Pancreas (tissue), 10 donors: Measurements from ENCODE around the gene CREB1. TPM values are rescaled to one million over a fixed set of nuclear protein-coding genes. Genes with fewer than 3 reads are reported as not detected.

Experiments used
- ATAC-seq, 4 donors: fragments of 200-7000 bp; cut with Tn5 transposase; one replicate each; pipeline versions ENCODE4 v1.8.0 to v1.9.1; 2020; ENCODE audit warnings: mild to moderate bottlenecking in 4 of 4, moderate library complexity in 4 of 4
- DNase-seq, 6 donors: peaks; one replicate each; pipeline ENCODE4 v3.0.0-alpha.2; 2020
- FAIRE-seq: peaks from 2 replicates; lab custom pipeline; 2012; peaks lifted over from hg19 to GRCh38; lab: Jason Lieb, UNC
- H3K27ac ChIP-seq, 4 donors: fragments of 200-600 bp; sonication (generic); 1 replicate in 3 of 4; 2 replicates in 1 of 4; pipeline versions ENCODE4 v1.5.0 to v1.8.0; 2020
- H3K27me3 ChIP-seq, 4 donors: fragments of 200-600 bp; one replicate each; pipeline ENCODE4 v1.8.0; 2021
- H3K36me3 ChIP-seq, 3 donors: fragments of 200-600 bp; sonication (generic) in 1 of 3; one replicate each; pipeline versions ENCODE4 v1.5.0 to v1.8.0; 2020 to 2021
- H3K4me1 ChIP-seq, 3 donors: fragments of 200-600 bp; one replicate each; pipeline ENCODE4 v1.8.0; 2021
- H3K4me3 ChIP-seq, 4 donors: fragments of 200-600 bp; sonication (generic) in 2 of 4; one replicate each; pipeline versions ENCODE4 v1.5.0 to v1.8.0; 2020 to 2021
- H3K9me3 ChIP-seq, 4 donors: fragments of 200-600 bp; one replicate each; pipeline ENCODE4 v1.8.0; 2021
- WGBS, 2 donors: extraction: QIAGEN DNeasy Blood & Tissue Kit; methylation state at CpG; one replicate each; pipeline ENCODE4 v1.1.7; 2013; 5-methylcytosine and 5-hydroxymethylcytosine counted together
- intact Hi-C, 3 donors: fragments of 100-400 bp; cut with DNase I; formaldehyde crosslinking; loops; one replicate each; pipeline versions ENCODE4 v1.11.1 to v1.14.2; 2022
- polyA plus RNA-seq, 2 donors: library from polyadenylated mRNA; stranded (reverse); fragments of 200-250 nt; gene quantifications; one replicate each; pipeline ENCODE4 v1.2.3, GENCODE V29; 2013
- total RNA-seq, 6 donors: library from RNA; stranded (reverse); fragmentation: NEBNext Ultra II Directional in 4 of 6; extraction: Animal tissue kit (Norgen Biotek cat#: 25700) in 4 of 6; gene quantifications; one replicate each; pipeline versions ENCODE4 v1.2.1 to v1.2.4, GENCODE V29; 2021 to 2023
- TF ChIP-seq, protein P1 (sequence below), 4 donors: fragments of 200-600 bp; sonication (generic) in 3 of 4; IDR thresholded peaks; one replicate each; pipeline versions ENCODE4 v1.5.0 to v1.8.0; 2021; ENCODE audit warnings: antibody characterized with exemption in 4 of 4
- donor health status: healthy with polysubstance abuse.
- donor health status: DM: no; HTN: no; CAD: no; lungs with moderate emphysema.
- donor health status: DM: no; HTN: no; CAD: no.
- donor health status: control.
- donor health status: control.
- donor health status: Bipolar disorder and iron deficiency.
- donor health status: DM: yes; HTN: yes; CAD: no.
- donor health status: DM: no; HTN: no; CAD: no.
- donor health status: DM: no; HTN: no; CAD: no.
- donor health status: DM: yes; HTN: yes; CAD: no.

The CREB1 gene
- total RNA-seq (10 to 100 TPM; 16.7 to 36.4 (median 21.4) TPM), polyA plus RNA-seq (1 to 10 TPM; 3.2 to 6.3 TPM)

DNA sequence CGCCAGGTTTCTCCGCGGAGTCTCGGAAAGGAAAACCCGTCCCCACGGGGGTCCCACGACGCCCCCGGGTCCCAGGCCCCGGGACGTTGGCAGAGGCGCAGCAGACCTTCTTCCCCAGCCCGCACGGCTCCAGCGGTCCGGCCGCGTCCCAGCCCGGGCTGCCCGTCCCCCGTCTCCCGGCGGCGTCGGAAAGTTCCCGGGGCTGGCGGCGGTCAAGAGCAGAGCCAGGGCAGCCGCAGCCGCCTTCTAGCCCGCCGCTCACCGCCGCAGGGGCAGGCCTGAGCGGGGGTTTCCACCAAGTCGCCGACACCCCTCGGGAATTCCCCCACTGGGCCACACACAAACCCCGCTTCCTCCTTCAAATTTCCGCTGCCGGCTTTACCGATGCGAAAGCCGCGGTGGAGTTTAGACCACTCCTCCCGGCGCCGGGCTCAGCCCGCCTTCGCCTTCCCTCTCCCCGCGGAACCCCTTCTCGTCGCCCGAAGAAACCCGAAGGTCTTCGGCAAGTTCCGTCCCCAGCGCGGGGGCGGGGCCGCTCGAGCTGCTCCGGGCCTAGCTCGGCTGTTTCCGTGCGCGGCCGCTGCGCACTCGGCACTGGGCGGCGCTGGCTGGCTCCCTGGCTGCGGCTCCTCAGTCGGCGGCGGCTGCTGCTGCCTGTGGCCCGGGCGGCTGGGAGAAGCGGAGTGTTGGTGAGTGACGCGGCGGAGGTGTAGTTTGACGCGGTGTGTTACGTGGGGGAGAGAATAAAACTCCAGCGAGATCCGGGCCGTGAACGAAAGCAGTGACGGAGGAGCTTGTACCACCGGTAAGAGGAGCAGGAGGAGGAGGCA, at the start of gene CREB1:
TSS of gene CREB1 (plus strand) at position 633 of the 830 bp plus-strand sequence. CDS start 25,674 bp downstream, outside the sequence.
- ATAC-seq (peak; percentile 92 to 96 (median 94)), DNase-seq (peak; percentile 97 to 100 (median 99)), FAIRE-seq (no peak)
- Histone ChIP-seq H3K4me3 (peak within 1 kb of the TSS; percentile 45 to 85 (median 78)), H3K4me1 (peaks cover 13 to 38% (median 26%) of the 10 kb centered on the region in 3 donors), H3K27me3 (no peaks in the 10 kb centered on the region), H3K9me3 (no peaks in the 10 kb centered on the region), H3K36me3 (no peaks in the 10 kb centered on the region), H3K27ac (peak within 1 kb of the TSS; percentile 96 to 99 (median 98))
- intact Hi-C loops: no loop called here
- 0% methylated on average over 89 to 92 of the region's 92 CpGs for WGBS, 2 donors
- TF ChIP-seq, protein P1, sequence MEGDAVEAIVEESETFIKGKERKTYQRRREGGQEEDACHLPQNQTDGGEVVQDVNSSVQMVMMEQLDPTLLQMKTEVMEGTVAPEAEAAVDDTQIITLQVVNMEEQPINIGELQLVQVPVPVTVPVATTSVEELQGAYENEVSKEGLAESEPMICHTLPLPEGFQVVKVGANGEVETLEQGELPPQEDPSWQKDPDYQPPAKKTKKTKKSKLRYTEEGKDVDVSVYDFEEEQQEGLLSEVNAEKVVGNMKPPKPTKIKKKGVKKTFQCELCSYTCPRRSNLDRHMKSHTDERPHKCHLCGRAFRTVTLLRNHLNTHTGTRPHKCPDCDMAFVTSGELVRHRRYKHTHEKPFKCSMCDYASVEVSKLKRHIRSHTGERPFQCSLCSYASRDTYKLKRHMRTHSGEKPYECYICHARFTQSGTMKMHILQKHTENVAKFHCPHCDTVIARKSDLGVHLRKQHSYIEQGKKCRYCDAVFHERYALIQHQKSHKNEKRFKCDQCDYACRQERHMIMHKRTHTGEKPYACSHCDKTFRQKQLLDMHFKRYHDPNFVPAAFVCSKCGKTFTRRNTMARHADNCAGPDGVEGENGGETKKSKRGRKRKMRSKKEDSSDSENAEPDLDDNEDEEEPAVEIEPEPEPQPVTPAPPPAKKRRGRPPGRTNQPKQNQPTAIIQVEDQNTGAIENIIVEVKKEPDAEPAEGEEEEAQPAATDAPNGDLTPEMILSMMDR (IDR thresholded peaks at IDR 0.05): no peak

DNA sequence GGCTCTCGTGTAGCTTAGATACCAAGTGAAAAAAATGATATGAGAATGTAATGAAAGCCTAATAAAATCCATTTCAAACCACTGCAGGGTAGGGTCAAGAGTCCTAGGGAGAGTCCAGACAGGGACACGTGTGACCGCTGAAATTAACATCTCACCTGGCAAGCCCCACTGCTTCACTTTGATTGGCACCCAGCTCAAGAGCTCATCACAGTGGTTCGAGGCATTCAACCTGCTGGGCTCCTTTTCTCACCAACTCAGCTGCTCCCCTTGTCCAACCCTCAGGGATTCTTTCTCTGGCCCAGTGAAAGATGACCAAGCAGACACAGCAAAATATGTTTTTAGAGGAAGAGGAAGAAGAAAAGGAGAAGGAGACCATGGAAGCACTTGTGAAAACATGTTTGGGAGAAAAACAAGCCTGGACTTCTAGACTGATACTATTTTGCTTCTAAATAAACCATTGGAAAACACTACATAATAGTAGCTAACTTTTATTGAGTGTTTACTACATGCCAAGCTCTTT, 49.2 kb upstream of the CREB1 start:
- intact Hi-C loops: no loop called here
- DNase-seq (no peak), FAIRE-seq (no peak), ATAC-seq (no peak)
- Histone ChIP-seq H3K36me3 (no peaks in the 10 kb centered on the region), H3K27ac (no peak overlapping the region), H3K4me3 (no peak overlapping the region), H3K4me1 (no peaks in the 10 kb centered on the region), H3K9me3 (no peaks in the 10 kb centered on the region), H3K27me3 (no peaks in the 10 kb centered on the region)
- 59 to 87% methylated on average over 4 of the region's 4 CpGs for WGBS, 2 donors
- TF ChIP-seq, protein P1 (IDR thresholded peaks at IDR 0.05): no peak

DNA sequence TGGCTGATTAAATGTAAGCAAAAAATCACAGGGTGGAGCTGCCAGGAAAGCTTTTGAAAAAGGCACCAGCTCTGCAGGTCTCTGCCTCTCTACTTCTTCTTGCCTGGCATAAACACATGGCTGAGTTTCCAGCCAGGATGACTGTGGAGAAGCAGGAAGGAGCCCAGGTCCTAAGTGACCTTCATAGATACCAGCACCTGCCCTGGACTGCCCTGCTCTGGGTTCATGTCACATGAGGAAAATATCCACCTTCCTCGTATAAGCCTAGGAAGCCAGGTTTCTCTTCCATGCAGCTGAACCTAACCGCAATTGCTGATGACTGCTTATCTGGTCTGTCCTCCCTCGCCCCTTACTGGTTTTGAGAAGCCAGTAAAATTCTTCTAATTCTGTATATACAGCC, 47.8 kb upstream of the CREB1 start:
- Histone ChIP-seq H3K27ac (no peak overlapping the region), H3K27me3 (no peaks in the 10 kb centered on the region), H3K4me1 (no peaks in the 10 kb centered on the region), H3K4me3 (no peak overlapping the region), H3K9me3 (no peaks in the 10 kb centered on the region), H3K36me3 (no peaks in the 10 kb centered on the region)
- WGBS, 2 donors: 36 to 40% methylated on average over 3 of the region's 3 CpGs
- DNase-seq: peak in 4 of 6 donors; percentile 11 to 34 (median 22)
- FAIRE-seq: no peak
- intact Hi-C loops: no loop called here
- ATAC-seq: peak; percentile 55 to 96 (median 78)
- TF ChIP-seq, protein P1 (IDR thresholded peaks at IDR 0.05): no peak

DNA sequence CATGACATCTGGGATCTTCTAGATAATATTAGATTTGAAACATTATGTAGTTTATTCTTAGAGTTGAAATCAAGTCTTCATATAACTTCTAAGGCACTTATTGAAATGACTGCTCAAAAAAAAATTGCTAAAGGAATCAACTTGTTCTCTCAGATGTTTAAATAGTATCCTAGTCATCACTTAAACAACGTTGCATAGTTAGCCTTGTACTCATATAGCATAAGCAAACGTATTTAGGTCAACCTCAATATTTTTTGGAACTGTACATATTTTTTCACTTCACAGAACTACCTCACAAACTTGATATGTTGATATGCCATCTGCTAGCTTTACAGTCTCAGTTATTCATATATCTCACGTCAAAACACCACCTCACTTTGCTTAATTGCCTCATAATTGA, 47.1 kb upstream of the CREB1 start:
- H3K9me3 ChIP-seq: no peaks in the 10 kb centered on the region
- H3K4me1 ChIP-seq: no peaks in the 10 kb centered on the region
- TF ChIP-seq, protein P1 (IDR thresholded peaks at IDR 0.05): no peak
- no peak overlapping the region for H3K27ac ChIP-seq
- H3K36me3 ChIP-seq: no peaks in the 10 kb centered on the region
- no peak overlapping the region for H3K4me3 ChIP-seq
- WGBS, 2 donors: 68 to 70% methylated on average over 3 of the region's 3 CpGs
- H3K27me3 ChIP-seq: no peaks in the 10 kb centered on the region
- DNase-seq: no peak
- no peak for FAIRE-seq
- intact Hi-C loops: no loop called here
- no peak for ATAC-seq

DNA sequence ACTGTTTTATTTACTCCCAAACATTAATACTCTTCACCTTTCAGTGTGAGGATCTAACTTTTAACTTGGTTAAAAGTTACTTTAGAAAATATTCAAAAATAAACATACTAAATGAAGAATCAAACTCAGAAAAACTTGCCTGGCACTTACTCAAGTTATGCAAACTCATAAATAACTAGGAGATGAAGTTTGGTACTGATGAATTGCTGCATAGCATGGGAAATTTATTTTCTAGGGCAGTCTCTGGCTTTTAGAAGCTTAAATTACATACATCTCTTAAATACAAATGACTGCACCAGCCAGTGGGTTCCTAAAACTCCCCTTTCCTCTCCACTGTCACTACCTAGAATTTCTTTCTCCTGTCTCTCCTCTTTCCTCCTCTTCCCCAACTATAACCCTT, 46.7 kb upstream of the CREB1 start:
- intact Hi-C loops: no loop called here
- no peak for ATAC-seq

More for the DNA sequence above, 46.7 kb upstream of the CREB1 start:
- Histone ChIP-seq H3K4me1 (no peaks in the 10 kb centered on the region), H3K36me3 (no peaks in the 10 kb centered on the region), H3K27ac (no peak overlapping the region), H3K27me3 (no peaks in the 10 kb centered on the region), H3K9me3 (no peaks in the 10 kb centered on the region), H3K4me3 (no peak overlapping the region)
- TF ChIP-seq, protein P1 (IDR thresholded peaks at IDR 0.05): no peak
- FAIRE-seq (no peak), DNase-seq (no peak)
